GM23248 (cell line): ENCODE measurements around the gene ABCD1. TPM values are rescaled to one million over a fixed set of nuclear protein-coding genes. Genes with fewer than 3 reads are reported as not detected.

Source experiments
- DNase-seq: peaks from one replicate; pipeline ENCODE4 v3.0.0-alpha.2; 2015
- H2AFZ ChIP-seq: fragments of 200-600 bp; sonication (generic); 2 replicates; pipeline ENCODE4 v1.6.1; 2016; ENCODE audit warnings: antibody characterized with exemption
- H3F3A ChIP-seq: fragments of 200-600 bp; sonication (generic); 2 replicates; pipeline ENCODE4 v1.6.1; 2016; ENCODE audit warnings: mild to moderate bottlenecking, antibody characterized with exemption, mixed run types; ENCODE audit not compliant: insufficient read depth
- H3K27ac ChIP-seq: fragments of 200-600 bp; sonication (generic); 2 replicates; pipeline ENCODE4 v1.5.1; 2016; ENCODE audit warnings: mild to moderate bottlenecking
- H3K27me3 ChIP-seq: fragments of 200-600 bp; sonication (generic); replicated peaks from 2 replicates; pipeline ENCODE4 v1.6.1; 2016; ENCODE audit warnings: mild to moderate bottlenecking; ENCODE audit not compliant: insufficient read depth
- H3K36me3 ChIP-seq: fragments of 200-600 bp; sonication (generic); 2 replicates; pipeline ENCODE4 v1.6.1; 2016; ENCODE audit warnings: low read depth, mild to moderate bottlenecking
- H3K4me1 ChIP-seq: fragments of 200-600 bp; sonication (generic); 2 replicates; pipeline ENCODE4 v1.6.1; 2016; ENCODE audit warnings: mild to moderate bottlenecking; ENCODE audit not compliant: insufficient read depth
- H3K4me2 ChIP-seq: fragments of 200-600 bp; sonication (generic); one replicate; pipeline ENCODE4 v1.6.1; 2016; ENCODE audit warnings: mild to moderate bottlenecking; ENCODE audit not compliant: unreplicated experiment
- H3K4me3 ChIP-seq: fragments of 200-600 bp; sonication (generic); 2 replicates; pipeline ENCODE4 v1.5.1; 2016; ENCODE audit warnings: mild to moderate bottlenecking
- H3K79me2 ChIP-seq: fragments of 200-600 bp; sonication (generic); 2 replicates; pipeline ENCODE4 v1.6.1; 2016; ENCODE audit warnings: mild to moderate bottlenecking; ENCODE audit not compliant: insufficient read depth
- H3K9ac ChIP-seq: fragments of 200-600 bp; sonication (generic); 2 replicates; pipeline ENCODE4 v1.6.1; 2016; ENCODE audit warnings: mild to moderate bottlenecking
- H3K9me2 ChIP-seq: fragments of 200-600 bp; sonication (generic); 2 replicates; pipeline ENCODE4 v1.6.1; 2016; ENCODE audit warnings: mixed run types, mild to moderate bottlenecking, moderate library complexity; ENCODE audit not compliant: insufficient read depth
- H3K9me3 ChIP-seq: fragments of 200-600 bp; sonication (generic); one replicate; pipeline ENCODE4 v1.6.1; 2017; ENCODE audit warnings: low read depth
- H4K20me1 ChIP-seq: fragments of 200-600 bp; sonication (generic); 2 replicates; pipeline ENCODE4 v1.6.0; 2016; ENCODE audit not compliant: insufficient read depth
- EZH2 ChIP-seq: fragments of 200-600 bp; sonication (generic); IDR thresholded peaks from 2 replicates; pipeline ENCODE4 v1.6.1; 2018; ENCODE audit warnings: antibody characterized with exemption, mild to moderate bottlenecking; ENCODE audit not compliant: insufficient read depth, poor library complexity, severe bottlenecking
- EZH2phosphoT487 ChIP-seq: fragments of 200-600 bp; sonication (generic); IDR thresholded peaks from 2 replicates; pipeline ENCODE4 v1.6.1; 2018; ENCODE audit warnings: antibody characterized with exemption, moderate library complexity, mild to moderate bottlenecking, low read depth; ENCODE audit not compliant: insufficient read depth
- WGBS, 2 experiments: methylation state at CpG; one replicate each; pipeline ENCODE4 v1.1.6; 2015 to 2017; ENCODE audit warnings: low lambda C conversion rate in 2 of 2, low coverage in 1 of 2; ENCODE audit errors: missing lambda C conversion rate in 2 of 2; 5-methylcytosine and 5-hydroxymethylcytosine counted together
- in situ Hi-C: fragments of 300-500 bp; cut with MboI; formaldehyde crosslinking; loops from 2 replicates; pipeline ENCODE4 v1.15.0; 2020
- polyA plus RNA-seq: library from polyadenylated mRNA; unstranded; fragments of >200 nt; fragmentation: Nextera tagmentation; extraction: Ambion mirVana; gene quantifications from 2 replicates; pipeline ENCODE4 v1.2.1, GENCODE V29; 2016
- total RNA-seq: library from RNA; depleted of rRNA; stranded (reverse); fragments of >200 nt; shearing (Covaris generic); gene quantifications from 2 replicates; pipeline ENCODE4 v1.2.3, GENCODE V29; 2014

The ABCD1 gene
- total and polyA plus RNA-seq, 2 experiments from 2014 or later: 9.8 to 24.4 TPM

DNA sequence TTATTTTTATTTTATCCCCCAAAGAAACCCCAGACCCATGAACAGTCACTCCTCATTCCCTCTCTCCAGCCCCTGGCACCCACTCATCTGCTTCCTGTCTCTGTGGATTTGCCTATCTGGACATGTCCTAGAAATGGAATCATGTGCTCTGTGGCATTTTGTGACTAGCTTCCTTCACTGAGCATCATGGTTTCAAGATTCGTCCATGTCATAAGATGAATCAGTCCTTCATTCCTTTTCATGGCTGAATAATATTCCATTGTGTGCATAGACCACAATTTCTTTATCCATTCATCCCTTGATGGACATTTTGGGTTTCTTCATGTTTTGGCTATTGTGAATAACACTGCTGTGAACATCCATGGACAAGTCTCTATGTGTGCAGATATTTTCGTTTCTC lies 10.2 kb downstream of the ABCD1 start:
- Histone ChIP-seq H3K4me1 (no peaks in the 10 kb centered on the region), H3K9me3 (no peaks in the 10 kb centered on the region), H3K4me2 (no peak overlapping the region), H3K4me3 (no peak overlapping the region), H3K9ac (no peak overlapping the region), H4K20me1 (no peaks in the 10 kb centered on the region), H3F3A (no peaks in the 10 kb centered on the region), H3K79me2 (no peaks in the 10 kb centered on the region), H3K27me3 (no peaks in the 10 kb centered on the region), H3K9me2 (no peaks in the 10 kb centered on the region), H2AFZ (no peak overlapping the region), H3K36me3 (no peaks in the 10 kb centered on the region), H3K27ac (no peak overlapping the region)
- no peak for DNase-seq
- TF ChIP-seq EZH2phosphoT487: no peak
- 94 to 100% methylated on average over 2 of the region's 2 CpGs for WGBS, 2 experiments
- in situ Hi-C loops: no loop called here

DNA sequence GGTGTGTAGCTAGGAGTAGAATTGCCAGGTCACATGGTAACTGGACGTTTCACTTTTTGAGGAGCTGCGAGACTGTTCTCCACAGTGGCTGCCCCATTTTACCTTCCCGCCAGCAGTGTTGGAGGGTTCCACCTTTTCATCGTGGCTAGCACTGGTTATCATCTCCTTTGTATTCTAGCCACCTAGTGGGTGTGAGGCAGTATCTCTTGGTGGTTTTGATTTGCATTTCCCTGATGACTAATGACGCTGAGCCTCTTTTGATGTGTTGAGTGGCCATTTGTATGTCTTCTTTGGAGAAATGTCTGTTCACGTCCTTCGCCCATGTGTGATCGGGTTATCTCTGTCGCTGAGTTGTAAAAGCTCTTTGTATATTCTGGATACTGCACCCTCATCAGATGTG lies 10.6 kb downstream of the ABCD1 start:
- Histone ChIP-seq H4K20me1 (no peaks in the 10 kb centered on the region), H3K4me1 (no peaks in the 10 kb centered on the region), H3K27ac (no peak overlapping the region), H2AFZ (no peak overlapping the region), H3K9me2 (no peaks in the 10 kb centered on the region), H3K27me3 (no peaks in the 10 kb centered on the region), H3K9me3 (no peaks in the 10 kb centered on the region), H3K36me3 (no peaks in the 10 kb centered on the region), H3K79me2 (no peaks in the 10 kb centered on the region), H3K4me2 (no peak overlapping the region), H3K9ac (no peak overlapping the region), H3F3A (no peaks in the 10 kb centered on the region), H3K4me3 (no peak overlapping the region)
- peak; percentile 10 for DNase-seq
- in situ Hi-C loops: no loop called here
- 77 to 90% methylated on average over 6 to 9 of the region's 9 CpGs for WGBS, 2 experiments
- TF ChIP-seq EZH2phosphoT487 (no peak), EZH2 (no peak)

DNA sequence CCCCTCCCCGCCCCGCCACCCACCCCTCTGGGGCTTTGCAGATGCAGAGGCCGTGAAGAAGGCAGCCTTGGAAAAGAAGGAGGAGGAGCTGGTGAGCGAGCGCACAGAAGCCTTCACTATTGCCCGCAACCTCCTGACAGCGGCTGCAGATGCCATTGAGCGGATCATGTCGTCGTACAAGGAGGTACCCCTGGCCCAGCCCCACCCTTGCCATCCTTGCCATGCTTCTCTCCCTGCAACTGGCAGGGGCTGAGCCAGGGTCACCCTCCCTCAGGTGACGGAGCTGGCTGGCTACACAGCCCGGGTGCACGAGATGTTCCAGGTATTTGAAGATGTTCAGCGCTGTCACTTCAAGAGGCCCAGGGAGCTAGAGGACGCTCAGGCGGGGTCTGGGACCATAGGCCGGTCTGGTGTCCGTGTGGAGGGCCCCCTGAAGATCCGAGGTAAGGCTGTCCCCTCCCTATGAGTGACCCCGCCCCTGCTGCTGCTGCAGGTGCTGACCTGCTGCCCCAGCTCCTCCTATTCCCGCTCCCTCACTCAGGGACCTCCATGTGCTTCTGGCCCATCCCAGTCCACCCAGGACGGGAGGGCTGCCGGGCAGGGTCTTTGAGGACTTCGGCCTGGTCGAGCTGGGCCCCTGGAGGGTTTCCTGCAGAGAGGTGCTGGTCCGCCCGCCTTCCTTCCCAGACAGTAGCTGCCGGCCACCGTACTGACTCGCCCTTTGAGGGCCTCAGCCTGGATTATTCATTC lies 11.6 kb downstream of the ABCD1 start:
- TF ChIP-seq EZH2 (no peak), EZH2phosphoT487 (no peak)
- Histone ChIP-seq H2AFZ (no peak overlapping the region), H3F3A (no peaks in the 10 kb centered on the region), H3K4me1 (no peaks in the 10 kb centered on the region), H3K36me3 (no peaks in the 10 kb centered on the region), H4K20me1 (no peaks in the 10 kb centered on the region), H3K27ac (no peak overlapping the region), H3K4me3 (no peak overlapping the region), H3K9me2 (no peaks in the 10 kb centered on the region), H3K4me2 (no peak overlapping the region), H3K79me2 (no peaks in the 10 kb centered on the region), H3K9ac (no peak overlapping the region), H3K27me3 (no peaks in the 10 kb centered on the region), H3K9me3 (no peaks in the 10 kb centered on the region)
- DNase-seq: no peak
- in situ Hi-C loops: no loop called here
- 94 to 96% methylated on average over 15 to 20 of the region's 30 CpGs for WGBS, 2 experiments

DNA sequence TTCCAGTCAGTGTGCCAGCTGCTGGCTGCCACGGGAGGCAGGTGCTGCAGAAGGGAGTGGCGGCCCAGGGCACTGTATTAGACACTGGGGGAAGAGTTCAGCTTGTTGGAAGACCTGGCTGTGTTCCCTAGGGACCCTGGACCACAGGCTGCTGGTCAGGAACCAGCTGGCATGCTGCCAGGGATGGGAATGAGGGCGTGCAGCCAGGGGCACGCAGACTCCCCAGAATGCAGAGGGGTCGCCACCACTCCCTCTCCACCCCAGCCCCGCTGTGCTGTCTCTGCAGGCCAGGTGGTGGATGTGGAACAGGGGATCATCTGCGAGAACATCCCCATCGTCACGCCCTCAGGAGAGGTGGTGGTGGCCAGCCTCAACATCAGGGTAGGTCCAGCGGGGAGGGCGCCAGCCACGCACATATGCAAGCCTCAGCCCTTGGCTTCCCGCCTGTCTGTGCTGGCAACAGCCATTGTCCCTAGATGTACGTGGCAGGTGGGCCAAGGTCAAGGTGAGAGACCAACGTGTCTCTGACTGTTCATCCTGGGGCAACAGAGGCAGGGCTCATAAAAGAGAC lies 12.3 kb downstream of the ABCD1 start:
- H3K27me3 ChIP-seq: no peaks in the 10 kb centered on the region
- H3K79me2 ChIP-seq: no peaks in the 10 kb centered on the region
- TF ChIP-seq EZH2 (no peak), EZH2phosphoT487 (no peak)
- in situ Hi-C loops: no loop called here
- H3K4me3 ChIP-seq: no peak overlapping the region
- no peaks in the 10 kb centered on the region for H3K36me3 ChIP-seq
- H3K27ac ChIP-seq: no peak overlapping the region
- H3K9me2 ChIP-seq: no peaks in the 10 kb centered on the region
- 90 to 94% methylated on average over 10 to 12 of the region's 15 CpGs for WGBS, 2 experiments
- H3F3A ChIP-seq: no peaks in the 10 kb centered on the region
- no peak overlapping the region for H3K9ac ChIP-seq
- H3K9me3 ChIP-seq: no peaks in the 10 kb centered on the region
- no peak for DNase-seq
- H3K4me1 ChIP-seq: no peaks in the 10 kb centered on the region
- no peak overlapping the region for H3K4me2 ChIP-seq
- no peaks in the 10 kb centered on the region for H4K20me1 ChIP-seq
- H2AFZ ChIP-seq: no peak overlapping the region
